HG03196 (cell line): ENCODE results near the gene ANKFY1.

Source experiments
- ATAC-seq: cut with Tn5 transposase; IDR thresholded peaks from one replicate; pipeline ENCODE4 v1.9.1; 2021; ENCODE audit not compliant: unreplicated experiment

ANKFY1 gene

GRCh38 chr17:4127555-4127954 lies 136.2 kb downstream of the ANKFY1 start:
- no peak for ATAC-seq

- ATAC-seq = no peak
These were observed 138.2 kb downstream of the ANKFY1 start for GRCh38 chr17:4125552-4125951.

GRCh38 chr17:4124999-4125398 lies 138.8 kb downstream of the ANKFY1 start:
- ATAC-seq = no peak

GRCh38 chr17:4120332-4120731 lies 143.4 kb downstream of the ANKFY1 start:
- no peak for ATAC-seq

GRCh38 chr17:4119299-4119698 lies 144.5 kb downstream of the ANKFY1 start:
- no peak for ATAC-seq

GRCh38 chr17:4118015-4118743 lies 145.6 kb downstream of the ANKFY1 start:
- ATAC-seq = no peak

- ATAC-seq = no peak
These were observed 147.3 kb downstream of the ANKFY1 start for GRCh38 chr17:4116516-4116915.
